Stimulated activated CD8-positive, alpha-beta memory T cell treated with anti-CD3 and anti-CD28 coated beads, Interleukin-2, amount 100 ng/mL, for 48 hours (primary cell): ENCODE data around the gene P2RX6.

Experiments used
- DNase-seq, 2 donors: peaks; one replicate each; pipeline ENCODE4 v3.0.0-alpha.2; 2020; ENCODE audit warnings: low read depth in 2 of 2

The P2RX6 gene

GRCh38 chr22:21012446-21013407 is 2.2 kb upstream of the P2RX6 start:
- DNase-seq = no peak

GRCh38 chr22:21013657-21014201 is 1.2 kb upstream of the P2RX6 start:
- DNase-seq = no peak

GRCh38 chr22:21014202-21014725 is 701 bp upstream of the P2RX6 start:
- peak; percentile 85 to 87 for DNase-seq

GRCh38 chr22:21015466-21016006 is 571 bp downstream of the P2RX6 start:
- no peak for DNase-seq

- no peak for DNase-seq
Observed at GRCh38 chr22:21016644-21017420, 1.9 kb downstream of the P2RX6 start.

GRCh38 chr22:21018314-21018713 is 3.3 kb downstream of the P2RX6 start:
- no peak for DNase-seq

GRCh38 chr22:21020802-21021429 is 6.0 kb downstream of the P2RX6 start:
- no peak for DNase-seq

GRCh38 chr22:21022507-21022906 is 7.5 kb downstream of the P2RX6 start:
- no peak for DNase-seq

GRCh38 chr22:21022955-21023614 is 8.1 kb downstream of the P2RX6 start:
- DNase-seq = no peak

- DNase-seq = no peak
Observed at GRCh38 chr22:21025266-21025665, 10.3 kb downstream of the P2RX6 start.

GRCh38 chr22:21025763-21026755 is 11.1 kb downstream of the P2RX6 start:
- DNase-seq = no peak

GRCh38 chr22:21026783-21027692 is 12.1 kb downstream of the P2RX6 start:
- no peak for DNase-seq

- no peak for DNase-seq
Observed at GRCh38 chr22:21028277-21029251, 13.6 kb downstream of the P2RX6 start.

- DNase-seq = no peak
Observed at GRCh38 chr22:21029486-21030025, 14.6 kb downstream of the P2RX6 start.

- DNase-seq = no peak
Observed at GRCh38 chr22:21030032-21030431, 15.1 kb downstream of the P2RX6 start.

- DNase-seq = no peak
Observed at GRCh38 chr22:21030621-21031544, 15.9 kb downstream of the P2RX6 start.
